HG03095 (cell line): Measurements from ENCODE around the gene TMPRSS11E.
"Not testable (repeated sequence)": the region's sequence is repeated elsewhere in the genome, so short reads cannot be mapped to it uniquely, and the experiment has no call there.

Experiments
- ATAC-seq: cut with Tn5 transposase; IDR thresholded peaks from one replicate; pipeline ENCODE4 v1.9.1; 2021; ENCODE audit warnings: moderate library complexity; ENCODE audit not compliant: unreplicated experiment

TMPRSS11E gene

DNA sequence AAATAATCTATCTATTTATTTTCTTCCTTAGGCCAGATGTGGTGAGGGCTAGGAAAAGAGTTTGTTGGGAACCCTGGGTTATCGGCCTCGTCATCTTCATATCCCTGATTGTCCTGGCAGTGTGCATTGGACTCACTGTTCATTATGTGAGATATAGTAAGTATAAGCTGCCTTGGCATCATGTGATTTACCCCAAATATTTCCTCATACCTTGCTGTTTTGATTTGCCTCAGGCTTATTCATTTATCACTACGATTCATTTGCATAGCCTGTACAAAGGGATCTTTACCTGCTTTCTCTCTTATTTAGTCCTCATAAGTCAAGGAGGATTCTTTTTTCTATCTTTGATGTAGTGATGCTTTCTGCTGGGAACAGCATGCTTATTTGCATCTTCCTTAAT, 14.5 kb downstream of the TMPRSS11E start:
- ATAC-seq, result no peak

GRCh38 chr4:68462691-68463090, 15.4 kb downstream of the TMPRSS11E start:
- ATAC-seq, result no peak

- no peak for ATAC-seq
These were observed 16.5 kb downstream of the TMPRSS11E start for GRCh38 chr4:68463796-68464195.

GRCh38 chr4:68465058-68465457, 17.8 kb downstream of the TMPRSS11E start:
- ATAC-seq, result no peak

DNA sequence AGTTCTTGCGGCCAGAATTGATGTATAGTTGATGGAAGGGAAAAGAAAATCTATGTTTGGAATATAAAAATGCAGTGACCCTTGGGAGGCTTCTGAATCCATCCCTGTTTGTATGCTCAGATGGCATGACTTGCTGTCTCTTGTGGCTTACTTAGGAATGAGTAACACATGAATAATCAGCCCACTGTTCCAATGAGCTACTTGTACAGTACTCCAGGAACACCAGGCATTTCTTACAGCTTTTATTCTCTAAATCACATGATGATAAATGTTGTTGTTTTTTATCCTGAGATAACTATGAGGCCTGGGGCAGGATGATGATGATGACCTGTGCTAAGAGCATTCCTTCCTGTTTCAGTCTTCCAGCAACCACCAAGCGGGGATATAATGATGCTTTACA, 18.9 kb downstream of the TMPRSS11E start:
- ATAC-seq, result no peak

DNA sequence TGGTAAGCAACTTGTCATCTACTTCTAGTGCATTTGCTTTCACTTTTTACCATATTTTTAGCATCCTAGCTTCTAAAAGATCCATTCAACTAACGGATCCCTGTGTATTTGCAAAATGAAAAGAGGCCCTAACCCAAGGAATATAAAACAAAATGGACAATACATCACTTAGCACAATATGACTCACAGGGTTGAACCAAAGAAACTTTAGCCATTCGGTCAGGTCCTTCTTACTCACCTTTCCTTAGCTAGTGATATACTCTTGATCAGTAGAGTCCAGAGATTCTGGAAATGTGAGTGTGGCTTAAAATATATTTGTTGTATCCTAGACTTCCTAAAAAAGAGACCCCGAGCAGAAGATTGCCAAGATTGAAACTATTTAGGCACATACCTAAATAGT, 19.5 kb downstream of the TMPRSS11E start:
- no peak for ATAC-seq

GRCh38 chr4:68469482-68469881, 22.2 kb downstream of the TMPRSS11E start:
- no peak for ATAC-seq

- ATAC-seq, result no peak
These were observed 28.9 kb downstream of the TMPRSS11E start for GRCh38 chr4:68476191-68476590.

GRCh38 chr4:68489338-68489737, 42.1 kb downstream of the TMPRSS11E start:
- no peak for ATAC-seq

GRCh38 chr4:68490826-68491457, 43.7 kb downstream of the TMPRSS11E start:
- ATAC-seq, result no peak

DNA sequence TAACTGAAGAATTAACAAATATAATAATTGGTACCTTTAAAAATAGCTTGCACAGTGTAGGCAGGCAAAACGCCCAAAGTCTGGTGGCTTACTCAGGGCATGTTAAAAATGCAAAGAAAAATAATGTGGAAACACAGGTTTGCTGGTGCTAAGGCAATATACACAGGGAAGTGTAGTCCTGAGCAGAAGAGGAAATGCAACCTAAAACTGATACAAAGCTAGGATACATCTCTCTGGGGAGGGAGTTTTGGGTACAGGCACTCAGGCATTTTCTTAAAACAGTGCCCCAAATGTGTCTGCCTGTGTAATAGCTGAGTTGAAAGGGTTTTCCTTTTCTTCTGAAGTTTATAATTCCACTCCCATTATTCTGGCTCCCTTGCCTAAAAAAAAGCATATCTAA, 47.4 kb downstream of the TMPRSS11E start:
- no peak for ATAC-seq

DNA sequence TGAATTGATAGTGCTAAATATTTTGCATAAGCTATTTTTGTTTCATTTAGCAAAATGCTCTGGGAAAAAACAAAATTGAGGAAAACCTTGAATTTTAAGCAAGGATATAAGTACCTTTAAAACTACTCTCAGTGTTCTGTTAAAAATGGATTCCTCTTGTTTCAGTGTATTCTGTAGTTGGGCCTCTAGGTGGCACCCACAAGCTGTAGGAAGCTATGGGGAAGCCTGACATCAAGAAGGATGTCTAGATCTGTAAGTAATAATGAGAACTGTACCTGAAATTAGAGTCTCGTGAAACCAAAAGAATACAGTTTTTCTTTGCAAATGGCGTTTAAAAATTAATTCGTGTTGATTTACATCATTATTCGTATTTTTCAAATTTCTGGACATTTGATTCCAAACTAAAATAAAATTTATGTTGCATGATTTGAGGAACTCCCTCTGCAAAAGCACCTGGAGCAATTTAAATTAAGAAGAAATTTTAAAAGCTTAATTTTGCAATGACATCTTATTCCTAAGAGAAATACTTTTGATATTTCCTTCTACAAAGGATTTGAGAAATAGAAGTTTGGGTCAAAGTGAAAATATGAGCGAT, 51.2 kb downstream of the TMPRSS11E start:
- peak; percentile 93 for ATAC-seq

DNA sequence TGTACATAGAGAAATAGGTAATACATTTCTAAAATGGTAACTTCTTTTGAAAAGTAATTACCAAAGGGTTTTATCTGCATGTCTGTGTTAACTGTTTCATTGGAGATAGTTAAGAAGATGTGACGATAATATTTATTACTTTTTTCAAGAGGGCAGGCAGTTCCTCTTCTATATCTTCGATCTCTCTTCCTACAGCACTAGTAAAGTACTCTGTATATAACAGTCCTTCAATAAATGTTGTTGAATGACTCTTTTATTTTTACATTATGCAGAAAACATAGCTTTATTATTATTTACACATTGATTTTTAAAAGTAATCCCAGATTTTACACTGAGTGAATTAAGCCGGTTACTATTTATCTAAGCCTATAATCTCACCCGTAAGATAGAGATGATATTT, 51.8 kb downstream of the TMPRSS11E start:
- no peak for ATAC-seq

- not testable (repeated sequence) for ATAC-seq
These were observed 56.2 kb downstream of the TMPRSS11E start for GRCh38 chr4:68503462-68503861.

GRCh38 chr4:68504836-68505235, 57.6 kb downstream of the TMPRSS11E start:
- not testable (repeated sequence) for ATAC-seq

DNA sequence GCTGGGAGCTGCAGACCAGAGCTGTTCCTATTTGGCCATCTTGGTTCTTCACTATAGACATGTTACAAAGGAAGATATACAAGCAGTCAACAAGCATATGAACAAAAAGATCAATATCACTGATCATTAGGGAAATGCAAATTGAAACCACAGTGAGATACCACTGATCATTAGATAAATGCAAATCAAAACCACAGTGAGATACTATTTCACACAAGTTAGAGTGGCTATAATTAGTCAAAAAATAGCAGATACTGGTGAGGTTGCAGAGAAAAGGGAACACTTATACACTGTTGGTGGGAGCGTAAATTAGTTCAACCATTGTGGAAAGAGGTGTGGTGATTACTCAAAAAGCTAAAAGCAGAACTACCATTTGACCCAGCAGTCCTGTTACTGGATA, 58.2 kb downstream of the TMPRSS11E start:
- not testable (repeated sequence) for ATAC-seq

DNA sequence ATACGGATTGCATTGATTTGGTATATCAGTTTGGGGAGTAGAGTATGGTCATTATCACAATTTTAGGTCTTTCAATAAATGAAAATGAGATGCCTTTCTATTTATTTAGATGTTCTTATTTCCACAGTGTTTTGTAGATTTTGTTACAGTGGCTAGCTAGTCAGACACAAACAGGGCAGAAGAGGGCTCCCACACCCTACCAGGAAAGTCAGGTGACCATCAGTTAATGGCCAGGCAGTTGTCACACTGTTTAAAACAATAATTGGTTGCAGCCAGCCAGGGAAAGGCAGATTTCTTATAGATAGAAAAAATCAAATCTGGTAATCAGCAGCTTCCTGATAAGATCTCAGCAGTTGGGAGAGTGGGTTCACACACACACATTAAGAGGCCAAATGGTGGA, 71.6 kb downstream of the TMPRSS11E start:
- ATAC-seq, result no peak

GRCh38 chr4:68520985-68521384, 73.7 kb downstream of the TMPRSS11E start:
- no peak for ATAC-seq

GRCh38 chr4:68522232-68522631, 75.0 kb downstream of the TMPRSS11E start:
- not testable (repeated sequence) for ATAC-seq

- ATAC-seq, result no peak
These were observed 88.7 kb downstream of the TMPRSS11E start for GRCh38 chr4:68535974-68536373.

DNA sequence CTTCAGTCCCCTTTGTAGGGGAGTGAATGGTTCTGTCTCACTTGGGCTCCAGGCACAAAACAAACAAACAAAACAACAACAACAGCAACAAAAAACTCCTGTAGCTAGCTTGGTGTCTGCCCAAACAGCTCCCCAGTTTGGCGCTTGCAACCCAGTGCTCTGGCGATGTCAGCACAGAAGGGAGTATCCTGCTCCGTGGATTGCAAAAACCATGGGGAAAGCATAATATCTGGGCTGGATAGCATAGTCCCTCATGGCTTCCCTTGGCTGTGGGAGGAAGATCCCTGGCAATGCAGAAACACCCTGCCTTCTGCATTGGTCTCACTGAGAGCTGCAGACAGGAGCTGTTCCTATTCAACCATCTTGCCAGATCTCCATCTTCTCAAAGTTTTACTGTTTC, 89.1 kb downstream of the TMPRSS11E start:
- no peak for ATAC-seq

DNA sequence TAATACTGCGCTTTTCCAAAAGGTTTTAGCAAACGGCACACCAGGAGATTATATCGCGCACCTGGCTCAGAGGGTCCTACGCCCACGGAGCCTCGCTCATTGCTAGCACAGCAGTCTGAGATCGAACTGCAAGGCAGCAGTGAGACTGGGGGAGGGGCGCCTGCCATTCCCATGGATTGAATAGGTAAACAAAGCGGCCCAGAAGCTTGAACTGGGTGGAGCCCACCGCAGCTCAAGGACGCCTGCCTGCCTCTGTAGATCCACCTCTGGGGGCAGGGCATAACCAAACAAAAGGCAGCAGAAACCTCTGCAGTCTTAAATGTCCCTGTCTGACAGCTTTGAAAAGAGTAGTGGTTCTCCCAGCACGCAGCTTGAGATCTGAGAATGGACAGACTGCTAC, 95.5 kb downstream of the TMPRSS11E start:
- ATAC-seq, result not testable (repeated sequence)
